Kidney (tissue), 14 donors: ENCODE measurements around the gene ZNF74. TPM values are rescaled to one million over a fixed set of nuclear protein-coding genes. Genes with fewer than 3 reads are reported as not detected.
A peak's percentile ranks its signal among the peaks of the same experiment; 100 is the strongest.

ENCODE experiments used
- DNase-seq, 5 donors: peaks; one replicate each; pipeline ENCODE4 v3.0.0-alpha.2; 2013 to 2020
- FAIRE-seq: peaks from 2 replicates; lab custom pipeline; 2012; peaks lifted over from hg19 to GRCh38; lab: Jason Lieb, UNC
- H3K27ac ChIP-seq, 2 donors: one replicate each; pipeline ENCODE4 v1.7.0; 2013; ENCODE audit warnings: low read depth in 2 of 2, low read length in 2 of 2, inconsistent platforms in 1 of 2
- H3K27me3 ChIP-seq: one replicate; pipeline ENCODE4 v1.7.1; 2013; ENCODE audit warnings: low read length, inconsistent platforms; ENCODE audit not compliant: control insufficient read depth, insufficient read depth
- H3K36me3 ChIP-seq, 3 donors: one replicate each; pipeline versions ENCODE4 v1.7.0 to v1.7.1; 2013; ENCODE audit warnings: low read length in 3 of 3, control low read depth in 1 of 3, inconsistent platforms in 1 of 3; ENCODE audit not compliant: insufficient read depth in 3 of 3, control insufficient read depth in 2 of 3
- H3K4me1 ChIP-seq, 3 donors: one replicate each; pipeline versions ENCODE4 v1.7.0 to v1.7.1; 2013; ENCODE audit warnings: low read length in 3 of 3, inconsistent platforms in 1 of 3, low read depth in 1 of 3; ENCODE audit not compliant: control insufficient read depth in 2 of 3, insufficient read depth in 2 of 3
- H3K4me3 ChIP-seq, 3 donors: one replicate each; pipeline versions ENCODE4 v1.7.0 to v1.8.1; 2013; ENCODE audit warnings: low read length in 3 of 3, control low read depth in 1 of 3, inconsistent platforms in 1 of 3
- H3K9ac ChIP-seq, 3 donors: one replicate each; pipeline versions ENCODE4 v1.7.0 to v1.7.1; 2013; ENCODE audit warnings: low read length in 3 of 3, control low read depth in 1 of 3, inconsistent platforms in 1 of 3
- H3K9me3 ChIP-seq, 3 donors: one replicate each; pipeline versions ENCODE4 v1.7.0 to v1.7.1; 2013; ENCODE audit warnings: low read length in 3 of 3, control low read depth in 1 of 3, inconsistent platforms in 1 of 3; ENCODE audit not compliant: control insufficient read depth in 2 of 3, insufficient read depth in 1 of 3
- intact Hi-C: fragments of 100-400 bp; cut with DNase I; formaldehyde crosslinking; loops from one replicate; pipeline ENCODE4 v1.11.1; 2022
- polyA plus RNA-seq: library from polyadenylated mRNA; stranded (reverse); fragments of 350-450 nt; fragmentation: Illumina TruSeq; extraction: RNeasy Lipid Tissue Mini Kit (QIAGEN cat#74804); gene quantifications from one replicate; pipeline ENCODE4 v1.2.3, GENCODE V29; 2014; ENCODE audit warnings: low read depth, low replicate concordance; ENCODE audit not compliant: insufficient read depth
- total RNA-seq: library from RNA; stranded (reverse); fragmentation: NEBNext Ultra II Directional; extraction: Animal tissue kit (Norgen Biotek cat#: 25700); gene quantifications from one replicate; pipeline ENCODE4 v1.2.1, GENCODE V29; 2021
- TF ChIP-seq, protein P1 (sequence below): IDR thresholded peaks from 3 replicates; pipeline ENCODE4 v1.5.1; 2012; ENCODE audit warnings: mild to moderate bottlenecking, moderate library complexity, borderline replicate concordance; ENCODE audit not compliant: insufficient read depth; ENCODE audit errors: extremely low read depth
- donor health status: control.
- donor health status: control.
- donor health status: control.
- donor health status: control.
- donor health status: control.
- donor health status: DM: yes; HTN: yes; CAD: no.
- donor health status: Normal renal cell carcinoma (clear cell type).

Gene ZNF74
- total and polyA plus RNA-seq, 2 donors from 2014 or later, result 3.7 to 6.5 TPM

DNA sequence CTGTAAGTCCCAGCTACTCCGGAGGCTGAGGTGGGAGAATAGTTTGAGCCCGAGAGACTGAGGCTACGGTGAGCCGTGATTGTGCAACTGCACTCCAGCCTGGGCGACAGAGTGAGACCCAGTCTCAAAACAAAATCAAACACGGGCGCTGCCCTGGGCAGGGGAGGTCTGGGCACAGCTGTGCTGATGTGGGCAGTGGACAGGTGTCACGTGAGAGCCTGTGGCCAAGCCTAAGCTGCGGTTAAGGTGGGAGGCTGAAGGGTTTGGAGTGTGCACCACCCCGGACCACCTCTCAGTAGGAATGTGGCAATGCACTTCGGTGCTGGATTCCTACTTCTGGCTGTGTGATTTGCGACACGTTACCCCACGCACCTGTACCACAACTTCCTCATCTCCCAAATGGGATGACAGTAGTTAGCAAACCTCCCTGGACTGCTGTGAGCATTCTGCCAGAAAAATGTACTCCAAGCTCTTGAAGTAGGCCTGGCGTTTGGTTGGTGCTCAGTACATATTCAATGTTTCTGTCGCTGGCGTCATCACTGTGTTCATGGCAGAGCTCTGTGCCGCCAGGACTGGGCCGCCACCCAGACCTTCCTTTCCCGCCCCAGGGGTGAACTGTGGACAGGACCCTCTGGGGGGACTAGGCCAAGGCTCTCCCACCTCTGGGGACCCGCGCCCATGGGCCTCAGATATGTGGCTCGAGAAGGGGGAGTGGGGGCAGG, 807 bp upstream of the ZNF74 start:
- no peak overlapping the region for H3K27ac ChIP-seq
- intact Hi-C loops, result no loop called here
- TF ChIP-seq, protein P1, sequence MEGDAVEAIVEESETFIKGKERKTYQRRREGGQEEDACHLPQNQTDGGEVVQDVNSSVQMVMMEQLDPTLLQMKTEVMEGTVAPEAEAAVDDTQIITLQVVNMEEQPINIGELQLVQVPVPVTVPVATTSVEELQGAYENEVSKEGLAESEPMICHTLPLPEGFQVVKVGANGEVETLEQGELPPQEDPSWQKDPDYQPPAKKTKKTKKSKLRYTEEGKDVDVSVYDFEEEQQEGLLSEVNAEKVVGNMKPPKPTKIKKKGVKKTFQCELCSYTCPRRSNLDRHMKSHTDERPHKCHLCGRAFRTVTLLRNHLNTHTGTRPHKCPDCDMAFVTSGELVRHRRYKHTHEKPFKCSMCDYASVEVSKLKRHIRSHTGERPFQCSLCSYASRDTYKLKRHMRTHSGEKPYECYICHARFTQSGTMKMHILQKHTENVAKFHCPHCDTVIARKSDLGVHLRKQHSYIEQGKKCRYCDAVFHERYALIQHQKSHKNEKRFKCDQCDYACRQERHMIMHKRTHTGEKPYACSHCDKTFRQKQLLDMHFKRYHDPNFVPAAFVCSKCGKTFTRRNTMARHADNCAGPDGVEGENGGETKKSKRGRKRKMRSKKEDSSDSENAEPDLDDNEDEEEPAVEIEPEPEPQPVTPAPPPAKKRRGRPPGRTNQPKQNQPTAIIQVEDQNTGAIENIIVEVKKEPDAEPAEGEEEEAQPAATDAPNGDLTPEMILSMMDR, result no peak
- H3K9ac ChIP-seq, result peak overlapping the region in 1 of 3 donors; percentile 60
- H3K4me3 ChIP-seq, result peak overlapping the region in 2 of 3 donors; percentile 75 to 92
- peaks cover 0 to 16% (median 0%) of the 10 kb centered on the region in 3 donors for H3K4me1 ChIP-seq
- no peaks in the 10 kb centered on the region for H3K27me3 ChIP-seq
- FAIRE-seq (no peak), DNase-seq (peak in 2 of 5 donors; percentile 10 to 79)
- H3K9me3 ChIP-seq, result no peaks in the 10 kb centered on the region
- no peaks in the 10 kb centered on the region for H3K36me3 ChIP-seq

DNA sequence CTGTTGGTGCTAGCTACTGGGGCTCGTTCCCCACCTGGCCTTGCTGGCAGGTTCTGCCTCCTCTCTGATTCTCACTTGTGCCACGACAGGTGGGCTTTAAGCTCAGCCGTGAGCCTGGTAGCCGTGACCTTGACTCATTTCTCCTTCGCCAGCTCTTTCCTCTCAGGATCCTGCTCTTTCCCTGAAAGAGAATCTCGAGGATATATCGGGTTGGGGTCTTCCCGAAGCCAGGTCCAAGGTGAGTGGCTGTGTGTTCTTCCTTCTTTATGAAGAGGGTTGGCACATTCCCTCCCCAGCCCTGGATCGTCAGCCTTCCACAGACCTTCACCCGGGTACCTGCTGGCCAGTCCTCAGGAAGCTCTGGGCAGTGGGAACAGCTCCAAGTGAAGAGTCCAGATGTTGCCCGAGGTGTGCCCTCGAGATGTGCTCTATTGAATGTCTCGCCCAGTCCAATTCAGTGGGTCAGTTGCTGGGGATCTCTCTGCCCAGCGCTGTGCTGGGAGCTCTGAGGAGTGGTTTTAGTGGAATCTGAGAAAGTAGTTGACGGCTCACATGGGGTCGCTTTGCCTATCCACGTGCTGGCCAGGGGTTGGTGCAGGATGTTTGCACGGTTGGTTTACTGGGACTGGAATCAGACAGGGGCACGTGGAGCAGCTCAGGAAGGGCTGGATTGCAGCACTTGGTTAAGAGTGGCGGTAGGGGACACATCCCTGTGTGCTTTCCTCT, 1.4 kb downstream of the ZNF74 start:
- peaks cover 0 to 16% (median 0%) of the 10 kb centered on the region in 3 donors for H3K4me1 ChIP-seq
- peak in 3 of 5 donors; percentile 28 to 31 (median 31) for DNase-seq
- peak overlapping the region in 1 of 3 donors; percentile 15 for H3K4me3 ChIP-seq
- intact Hi-C loops, result no loop called here
- H3K36me3 ChIP-seq, result no peaks in the 10 kb centered on the region
- H3K9ac ChIP-seq, result no peak overlapping the region
- FAIRE-seq, result no peak
- no peaks in the 10 kb centered on the region for H3K9me3 ChIP-seq
- TF ChIP-seq, protein P1, result no peak
- H3K27me3 ChIP-seq, result no peaks in the 10 kb centered on the region
- no peak overlapping the region for H3K27ac ChIP-seq

DNA sequence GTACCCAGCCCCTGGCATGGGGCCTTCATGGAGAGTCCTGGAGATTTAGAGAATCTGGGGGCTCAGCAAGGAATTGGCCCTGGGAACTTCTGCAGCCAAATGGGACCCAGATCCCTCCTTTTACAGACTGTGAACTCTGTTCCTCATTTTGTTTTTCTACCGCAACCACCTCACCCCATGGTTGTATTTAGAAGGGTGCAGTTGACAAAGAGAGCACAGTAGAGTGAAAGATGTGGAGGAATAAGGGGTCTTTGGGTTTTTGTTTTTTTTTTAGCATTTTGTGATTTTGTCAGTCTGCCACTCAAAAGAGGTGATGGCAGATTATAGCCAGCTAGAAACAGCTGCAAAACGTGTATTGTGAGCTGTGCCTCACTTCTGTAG, 1.9 kb downstream of the ZNF74 start:
- H3K27ac ChIP-seq, result no peak overlapping the region
- TF ChIP-seq, protein P1, result no peak
- intact Hi-C loops, result no loop called here
- no peak overlapping the region for H3K4me3 ChIP-seq
- no peak for FAIRE-seq
- no peak overlapping the region for H3K9ac ChIP-seq
- H3K4me1 ChIP-seq, result peaks cover 0 to 16% (median 0%) of the 10 kb centered on the region in 3 donors
- no peaks in the 10 kb centered on the region for H3K36me3 ChIP-seq
- H3K27me3 ChIP-seq, result no peaks in the 10 kb centered on the region
- no peaks in the 10 kb centered on the region for H3K9me3 ChIP-seq
- DNase-seq, result no peak
